IMR-90 (cell line): ENCODE measurements around the gene PSORS1C2. TPM values are rescaled to one million over a fixed set of nuclear protein-coding genes. Genes with fewer than 3 reads are reported as not detected.

Experiments used
- ATAC-seq: fragments of 200-7000 bp; cut with Tn5 transposase; 2 replicates; pipeline ENCODE4 v1.9.1; 2020; ENCODE audit warnings: low read depth, mild to moderate bottlenecking, moderate library complexity
- BruUV-seq: library from RNA; stranded (reverse); fragments of 400-500 nt; replicated peaks from 2 replicates; lab custom pipeline; 2021; lab: Mats Ljungman, UMichigan
- CTCF ChIA-PET: fragments of 300-600 bp; formaldehyde crosslinking; extraction: SDS; loops from one replicate; lab custom pipeline; 2021; ENCODE audit warnings: antibody characterized with exemption; lab: Yijun Ruan, JAX
- POLR2A ChIA-PET: fragments of 300-600 bp; sonication (Branson Sonifier 250); formaldehyde crosslinking; loops from one replicate; lab custom pipeline; 2022; ENCODE audit warnings: antibody characterized with exemption; ENCODE audit not compliant: unreplicated experiment; lab: Charles Lee
- DNase-seq: peaks from one replicate; pipeline ENCODE4 v3.0.0; 2013
- H2AFZ ChIP-seq: replicated peaks from 2 replicates; pipeline ENCODE3; 2013; ENCODE audit warnings: low read length, mild to moderate bottlenecking; ENCODE audit not compliant: poor library complexity
- H2AK5ac ChIP-seq: 2 replicates; pipeline ENCODE4 v1.6.1; 2013; ENCODE audit warnings: low read depth, low read length, inconsistent platforms
- H2AK9ac ChIP-seq: replicated peaks from 2 replicates; pipeline ENCODE3; 2013; ENCODE audit warnings: mild to moderate bottlenecking, low read depth, low read length, moderate library complexity; ENCODE audit not compliant: poor library complexity
- H2BK120ac ChIP-seq: 2 replicates; pipeline ENCODE4 v1.6.1; 2013; ENCODE audit warnings: low read depth, low read length, inconsistent platforms
- H2BK15ac ChIP-seq: 3 replicates; pipeline ENCODE4 v1.6.1; 2013; ENCODE audit warnings: low read depth, low read length, inconsistent platforms
- H2BK20ac ChIP-seq: 2 replicates; pipeline ENCODE4 v1.6.1; 2013; ENCODE audit warnings: low read depth, mild to moderate bottlenecking, inconsistent platforms, low read length, moderate library complexity
- H2BK5ac ChIP-seq: 2 replicates; pipeline ENCODE4 v1.6.1; 2013; ENCODE audit warnings: mild to moderate bottlenecking, low read depth, low read length, inconsistent platforms; ENCODE audit not compliant: poor library complexity, severe bottlenecking
- H3K14ac ChIP-seq: replicated peaks from 2 replicates; pipeline ENCODE4 v1.6.1; 2013; ENCODE audit warnings: low read depth, low read length, inconsistent platforms
- H3K18ac ChIP-seq: 2 replicates; pipeline ENCODE4 v1.6.1; 2013; ENCODE audit warnings: low read depth, low read length, control low read depth
- H3K23ac ChIP-seq: 2 replicates; pipeline ENCODE4 v1.6.1; 2013; ENCODE audit warnings: low read depth, low read length, inconsistent platforms
- H3K27ac ChIP-seq: 2 replicates; pipeline ENCODE4 v1.5.1; 2013; ENCODE audit warnings: mild to moderate bottlenecking, control low read depth, low read length; ENCODE audit not compliant: insufficient read depth
- H3K27me3 ChIP-seq: 2 replicates; pipeline ENCODE4 v1.6.1; 2013; ENCODE audit warnings: low read length; ENCODE audit not compliant: control insufficient read depth, insufficient read depth
- H3K36me3 ChIP-seq: 2 replicates; pipeline ENCODE4 v1.6.1; 2013; ENCODE audit warnings: low read length, mixed read lengths; ENCODE audit not compliant: control insufficient read depth, insufficient read depth
- H3K4ac ChIP-seq: 2 replicates; pipeline ENCODE4 v1.6.1; 2013; ENCODE audit warnings: low read depth, low read length, inconsistent platforms
- H3K4me1 ChIP-seq: 2 replicates; pipeline ENCODE4 v1.6.1; 2013; ENCODE audit warnings: low read length, mixed read lengths; ENCODE audit not compliant: control insufficient read depth, insufficient read depth
- H3K4me2 ChIP-seq: 2 replicates; pipeline ENCODE4 v1.6.1; 2013; ENCODE audit warnings: low read depth, mild to moderate bottlenecking, control low read depth, low read length, moderate library complexity
- H3K4me3 ChIP-seq: 2 replicates; pipeline ENCODE4 v1.5.1; 2013; ENCODE audit warnings: low read depth, mild to moderate bottlenecking, control low read depth, low read length, moderate library complexity; ENCODE audit not compliant: insufficient read depth
- H3K56ac ChIP-seq: 2 replicates; pipeline ENCODE4 v1.6.1; 2013; ENCODE audit warnings: low read length, inconsistent platforms; ENCODE audit not compliant: insufficient read depth; ENCODE audit errors: extremely low read depth
- H3K79me1 ChIP-seq, 2 experiments: 2 replicates each; pipeline ENCODE4 v1.6.1; 2013; ENCODE audit warnings: low read length in 2 of 2, inconsistent platforms in 1 of 2, low read depth in 1 of 2
- H3K9ac ChIP-seq: 2 replicates; pipeline ENCODE4 v1.6.1; 2013; ENCODE audit warnings: low read depth, low read length, control low read depth
- H3K9me1 ChIP-seq: 2 replicates; pipeline ENCODE4 v1.6.1; 2013; ENCODE audit warnings: low read length, inconsistent platforms; ENCODE audit not compliant: insufficient read depth
- H3K9me3 ChIP-seq: 2 replicates; pipeline ENCODE4 v1.6.1; 2013; ENCODE audit warnings: low read length; ENCODE audit not compliant: control insufficient read depth, insufficient read depth
- H4K20me1 ChIP-seq: 2 replicates; pipeline ENCODE4 v1.6.1; 2013; ENCODE audit warnings: low read length, inconsistent platforms; ENCODE audit not compliant: insufficient read depth
- H4K5ac ChIP-seq: 2 replicates; pipeline ENCODE4 v1.6.1; 2013; ENCODE audit warnings: mild to moderate bottlenecking, low read depth, low read length, control low read depth
- H4K8ac ChIP-seq, 2 experiments: 2 replicates each; pipeline ENCODE4 v1.6.1; 2013; ENCODE audit warnings: low read depth in 2 of 2, low read length in 2 of 2, control low read depth in 1 of 2, inconsistent platforms in 1 of 2
- H4K91ac ChIP-seq: 2 replicates; pipeline ENCODE4 v1.6.1; 2013; ENCODE audit warnings: low read depth, low read length, inconsistent platforms; ENCODE audit not compliant: insufficient read depth
- BHLHE40 ChIP-seq: fragments of 150-350 bp; IDR thresholded peaks from 2 replicates; pipeline ENCODE4 v1.6.1; 2016; ENCODE audit warnings: mild to moderate bottlenecking, low read depth, low read length
- CEBPB ChIP-seq: IDR thresholded peaks from 2 replicates; pipeline ENCODE4 v1.6.1; 2012; ENCODE audit warnings: low read depth, low read length, improper control_type of control experiment
- FOS ChIP-seq: fragments of 150-350 bp; IDR thresholded peaks from 2 replicates; pipeline ENCODE4 v1.6.1; 2016; ENCODE audit warnings: low read depth, low read length
- MXI1 ChIP-seq: IDR thresholded peaks from 2 replicates; pipeline ENCODE4 v1.6.1; 2012; ENCODE audit warnings: low read depth, mild to moderate bottlenecking, low read length, moderate library complexity, borderline replicate concordance
- NFE2L2 ChIP-seq: fragments of 150-350 bp; IDR thresholded peaks from 2 replicates; pipeline ENCODE4 v1.6.1; 2016; ENCODE audit warnings: low read depth, mild to moderate bottlenecking, low read length
- POLR2A ChIP-seq: IDR thresholded peaks from 2 replicates; pipeline ENCODE4 v1.6.1; 2012; ENCODE audit warnings: mild to moderate bottlenecking, low read depth, low read length
- RFX5 ChIP-seq: IDR thresholded peaks from 2 replicates; pipeline ENCODE4 v1.8.0; 2012; ENCODE audit warnings: low read depth, mild to moderate bottlenecking, low read length, moderate library complexity
- SMC3 ChIP-seq: fragments of 150-350 bp; IDR thresholded peaks from 2 replicates; pipeline ENCODE4 v1.6.1; 2016; ENCODE audit warnings: low read depth, mild to moderate bottlenecking, antibody characterized with exemption, low read length, moderate library complexity
- WGBS, 2 experiments: methylation state at CpG; one replicate each; pipeline versions ENCODE4 v1.1.5 to v1.1.7; 2013; ENCODE audit warnings: missing lambda C conversion rate in 2 of 2; ENCODE audit not compliant: insufficient read length in 1 of 2; ENCODE audit errors: extremely low coverage in 2 of 2; 5-methylcytosine and 5-hydroxymethylcytosine counted together
- dilution Hi-C: fragments of 300-500 bp; cut with HindIII; formaldehyde crosslinking; loops from one replicate; pipeline ENCODE4 v1.14.3; 2018; ENCODE audit warnings: low sequenced_read_pairs; ENCODE audit not compliant: unreplicated experiment
- in situ Hi-C: fragments of 300-500 bp; cut with MboI; formaldehyde crosslinking; loops from 3 replicates; pipeline ENCODE4 v1.14.3; 2019; ENCODE audit warnings: low sequenced_read_pairs, inconsistent platforms, mixed read lengths
- intact Hi-C: fragments of 100-400 bp; cut with micrococcal nuclease; formaldehyde crosslinking; loops from 2 replicates; pipeline ENCODE4 v1.10.0; 2022
- polyA plus RNA-seq, 3 experiments: library from polyadenylated mRNA; depleted of rRNA; stranded (reverse); fragments of >200 nt; gene quantifications; 2 replicates each; pipeline ENCODE4 v1.2.3, GENCODE V29; 2012; ENCODE audit warnings: low replicate concordance in 1 of 3
- total RNA-seq: library from RNA; depleted of rRNA; stranded (reverse); fragments of >200 nt; gene quantifications from 2 replicates; pipeline ENCODE4 v1.2.3, GENCODE V29; 2012

The PSORS1C2 gene
- total and polyA plus RNA-seq, 2 of the 4 experiments (the other 2 are of a cell fraction) = not detected

DNA sequence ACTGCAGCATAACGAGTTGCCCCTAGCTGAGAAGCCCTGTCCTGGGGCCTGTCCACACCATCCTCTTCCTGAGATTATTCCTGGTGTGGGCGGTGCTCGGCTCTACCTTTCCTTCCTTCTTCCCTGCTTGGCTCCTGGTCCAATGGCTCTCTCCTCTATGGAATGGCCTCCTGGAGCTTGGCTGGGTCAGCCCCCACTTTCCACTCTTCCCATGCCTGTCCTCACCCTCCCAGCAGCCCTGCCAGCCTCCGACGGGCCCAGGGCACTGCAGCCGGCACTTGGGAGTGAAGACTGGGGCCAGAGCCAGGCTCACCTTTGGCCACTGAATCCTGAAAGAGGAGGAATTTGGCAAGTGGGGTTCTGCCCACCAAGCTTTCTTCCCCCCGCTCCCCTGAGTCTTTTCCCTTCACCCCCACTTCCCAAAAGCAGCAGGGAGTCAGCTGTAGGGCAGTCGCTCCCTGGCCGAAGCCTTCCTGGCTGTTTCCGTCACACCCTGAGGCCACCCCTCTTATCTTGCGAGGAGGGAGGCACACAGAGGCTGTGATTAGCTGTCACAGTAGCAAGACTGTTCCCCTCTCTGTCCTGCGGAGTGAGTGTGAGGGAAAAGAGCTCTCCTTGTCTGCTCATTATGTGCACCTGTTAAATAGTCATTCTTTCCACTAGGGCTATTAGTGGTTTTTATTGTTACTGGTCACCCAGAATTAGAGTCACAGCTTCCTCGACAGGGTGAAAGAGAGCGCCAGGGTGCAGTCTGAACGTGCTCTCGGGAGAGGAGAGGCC lies 12.3 kb downstream of the PSORS1C2 start (continued):
- TF ChIP-seq NFE2L2 = no peak

DNA sequence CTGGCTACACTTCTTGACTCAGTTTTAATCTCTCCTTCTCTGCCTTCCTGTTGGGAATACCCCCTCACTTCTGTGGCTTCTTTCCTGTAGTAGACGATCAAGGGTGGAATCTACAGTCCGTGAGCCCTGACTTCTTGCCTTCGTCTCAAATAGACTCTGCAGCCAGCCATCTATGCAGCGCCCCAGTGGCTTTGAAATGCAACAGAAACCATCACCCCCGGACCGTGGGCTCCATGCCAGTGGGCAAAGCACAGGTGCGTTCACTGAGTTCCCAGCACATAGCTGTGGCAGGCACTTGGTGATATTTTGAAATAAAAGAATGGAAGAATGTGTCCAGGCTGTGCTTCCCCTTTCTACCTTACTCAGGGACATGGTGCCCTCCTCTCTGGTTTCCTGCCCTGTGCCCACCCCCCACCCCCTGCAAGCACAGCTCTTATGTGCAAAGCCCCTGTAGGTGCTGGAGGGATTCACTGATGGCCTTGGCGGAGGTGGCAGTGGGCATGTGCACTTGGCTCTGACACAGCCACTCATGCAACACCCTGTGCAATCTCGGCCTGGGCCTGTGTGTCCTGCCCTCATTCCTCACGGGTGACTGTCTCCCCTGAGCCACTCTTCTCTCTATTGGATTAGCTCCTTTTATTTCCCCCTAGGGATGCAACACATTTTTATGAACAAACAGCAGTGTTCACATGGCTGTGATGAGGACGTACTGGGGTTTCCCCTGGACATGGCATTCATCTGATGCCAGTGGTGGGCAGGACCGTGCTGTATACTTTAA lies 13.1 kb downstream of the PSORS1C2 start:
- dilution Hi-C loops = no loop called here

More for the DNA sequence above, 13.1 kb downstream of the PSORS1C2 start:
- POLR2A ChIA-PET = no interaction called here
- Histone ChIP-seq H3K18ac (no peak overlapping the region), H3K27ac (no peak overlapping the region), H3K4me3 (no peak overlapping the region), H2BK120ac (no peak overlapping the region), H3K79me1 (no peaks in the 10 kb centered on the region), H4K91ac (no peak overlapping the region), H3K23ac (no peak overlapping the region), H4K5ac (no peak overlapping the region), H3K36me3 (no peaks in the 10 kb centered on the region), H2BK20ac (no peak overlapping the region), H3K9me3 (no peaks in the 10 kb centered on the region), H2AK5ac (no peak overlapping the region), H3K4me2 (no peak overlapping the region), H3K14ac (no peak overlapping the region), H2BK15ac (no peak overlapping the region), H3K4me1 (peaks cover 2% of the 10 kb centered on the region; the same call in 1 of the 2 replicates), H3K4ac (no peak overlapping the region), H3K9ac (no peak overlapping the region), H3K56ac (no peak overlapping the region), H2BK5ac (no peak overlapping the region), H3K9me1 (no peaks in the 10 kb centered on the region), H4K20me1 (no peaks in the 10 kb centered on the region; the same call in 1 of the 2 replicates), H3K27me3 (peaks cover 11% of the 10 kb centered on the region), H4K8ac (no peak overlapping the region), H2AK9ac (peak overlapping the region; percentile 42), H2AFZ (peak overlapping the region; percentile 19)
- intact Hi-C loops (no loop called here), in situ Hi-C loops (no loop called here)
- DNase-seq (peak; percentile 48), ATAC-seq (peak; percentile 30; the same call in 1 of the 2 replicates)
- TF ChIP-seq FOS (no peak), MXI1 (no peak), POLR2A (no peak), SMC3 (no peak), NFE2L2 (no peak), CEBPB (peak; percentile 57; the same call in 1 of the 2 replicates), BHLHE40 (peak; percentile 76; the same call in 1 of the 2 replicates), RFX5 (no peak)
- 61% methylated on average over 5 of the region's 12 CpGs; no CpG with 5 or more reads in 1 of the 2 experiments for WGBS, 2 experiments
- BruUV-seq = no TSS peak
- CTCF ChIA-PET = no interaction called here
